Smooth muscle cell (in vitro differentiated cells): Measurements from ENCODE around the gene OR9A4. TPM values are rescaled to one million over a fixed set of nuclear protein-coding genes. Genes with fewer than 3 reads are reported as not detected.

Source experiments
- DNase-seq: peaks from one replicate; lab custom pipeline; 2025; ENCODE audit not compliant: unreplicated experiment; lab: John Stamatoyannopoulos, UW
- H2AFZ ChIP-seq: fragments of 200-600 bp; sonication (generic); 2 replicates; pipeline ENCODE4 v1.6.0; 2016; ENCODE audit warnings: antibody characterized with exemption, low read depth, mild to moderate bottlenecking
- H3F3A ChIP-seq: fragments of 200-600 bp; sonication (generic); 2 replicates; pipeline ENCODE4 v1.6.0; 2017; ENCODE audit warnings: antibody characterized with exemption, low read depth
- H3K27ac ChIP-seq: fragments of 200-600 bp; sonication (generic); 2 replicates; pipeline ENCODE4 v1.5.1; 2016; ENCODE audit warnings: low read depth, mild to moderate bottlenecking
- H3K27me3 ChIP-seq: fragments of 200-600 bp; sonication (generic); 2 replicates; pipeline ENCODE4 v1.6.1; 2016; ENCODE audit warnings: low read depth, mild to moderate bottlenecking
- H3K36me3 ChIP-seq: fragments of 200-600 bp; sonication (generic); 2 replicates; pipeline ENCODE4 v1.5.1; 2016; ENCODE audit warnings: low read depth
- H3K4me1 ChIP-seq: fragments of 200-600 bp; sonication (generic); 2 replicates; pipeline ENCODE4 v1.5.1; 2016; ENCODE audit warnings: low read depth
- H3K4me2 ChIP-seq: fragments of 200-600 bp; sonication (generic); 2 replicates; pipeline ENCODE4 v1.6.0; 2016; ENCODE audit warnings: mild to moderate bottlenecking
- H3K4me3 ChIP-seq: fragments of 200-600 bp; sonication (generic); 2 replicates; pipeline ENCODE4 v1.5.1; 2016; ENCODE audit warnings: mild to moderate bottlenecking
- H3K79me2 ChIP-seq: fragments of 200-600 bp; sonication (generic); 2 replicates; pipeline ENCODE4 v1.6.0; 2016; ENCODE audit warnings: low read depth, mild to moderate bottlenecking
- H3K9ac ChIP-seq: fragments of 200-600 bp; sonication (generic); 2 replicates; pipeline ENCODE4 v1.6.0; 2016; ENCODE audit warnings: low read depth
- H3K9me3 ChIP-seq: fragments of 200-600 bp; sonication (generic); replicated peaks from 2 replicates; pipeline ENCODE4 v1.5.1; 2016; ENCODE audit warnings: low read depth
- H4K20me1 ChIP-seq: fragments of 200-600 bp; sonication (generic); 2 replicates; pipeline ENCODE4 v1.6.0; 2016; ENCODE audit warnings: low read depth
- WGBS: methylation state at CpG from one replicate; pipeline ENCODE4 v1.1.7; 2016; ENCODE audit warnings: low lambda C conversion rate; 5-methylcytosine and 5-hydroxymethylcytosine counted together
- polyA plus RNA-seq: library from polyadenylated mRNA; unstranded; fragments of >200 nt; fragmentation: Nextera tagmentation; extraction: Ambion mirVana; gene quantifications from 2 replicates; pipeline ENCODE4 v1.2.1, GENCODE V29; 2016
- total RNA-seq: library from RNA; depleted of rRNA; stranded (reverse); fragments of >200 nt; gene quantifications from 2 replicates; pipeline ENCODE4 v1.2.3, GENCODE V29; 2014
- TF ChIP-seq, protein P1 (sequence below): fragments of 200-600 bp; sonication (generic); IDR thresholded peaks from 2 replicates; pipeline ENCODE4 v1.5.1; 2017; ENCODE audit warnings: borderline replicate concordance, mild to moderate bottlenecking, antibody characterized with exemption; ENCODE audit not compliant: insufficient read depth, poor library complexity, severe bottlenecking

Gene OR9A4
- total and polyA plus RNA-seq, 2 experiments from 2014 or later = not detected

DNA sequence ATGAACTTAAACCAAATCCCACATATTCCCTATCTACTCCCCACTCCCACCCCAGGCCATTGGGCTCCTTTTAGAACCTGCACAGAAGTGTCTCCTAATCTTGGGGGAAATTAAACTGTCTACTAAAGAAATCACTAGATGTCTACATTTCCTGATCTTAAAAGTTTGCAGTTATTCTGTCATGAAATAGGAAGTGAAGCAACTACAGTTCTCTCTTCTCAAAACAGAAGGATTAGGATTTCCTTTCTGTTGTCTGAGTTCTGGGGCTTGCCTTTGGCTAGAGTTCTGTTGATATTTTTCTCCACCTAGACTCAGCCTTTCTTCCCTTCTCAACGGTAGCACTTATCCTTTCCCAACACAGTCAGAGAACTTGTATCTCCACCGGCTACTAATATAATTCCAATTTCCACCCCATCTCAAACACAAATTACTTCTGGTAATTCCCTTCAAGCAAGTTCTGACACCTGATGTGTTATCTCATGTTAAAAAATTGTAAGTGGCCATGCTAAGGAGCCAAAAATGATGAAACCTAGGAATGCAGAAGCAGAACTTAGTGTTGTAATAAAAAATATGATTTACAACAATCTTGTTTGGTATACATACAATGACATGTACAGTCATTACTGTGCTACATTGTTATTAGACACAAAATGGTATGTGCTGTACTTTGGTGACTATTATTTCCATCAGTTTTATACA lies 12.1 kb downstream of the OR9A4 start:
- WGBS = 88% methylated on average over 2 of the region's 2 CpGs
- H3F3A ChIP-seq = no peaks in the 10 kb centered on the region
- H3K4me2 ChIP-seq = no peak overlapping the region
- H3K9me3 ChIP-seq = no peaks in the 10 kb centered on the region
- no peaks in the 10 kb centered on the region for H3K36me3 ChIP-seq
- H2AFZ ChIP-seq = no peak overlapping the region
- TF ChIP-seq, protein P1, sequence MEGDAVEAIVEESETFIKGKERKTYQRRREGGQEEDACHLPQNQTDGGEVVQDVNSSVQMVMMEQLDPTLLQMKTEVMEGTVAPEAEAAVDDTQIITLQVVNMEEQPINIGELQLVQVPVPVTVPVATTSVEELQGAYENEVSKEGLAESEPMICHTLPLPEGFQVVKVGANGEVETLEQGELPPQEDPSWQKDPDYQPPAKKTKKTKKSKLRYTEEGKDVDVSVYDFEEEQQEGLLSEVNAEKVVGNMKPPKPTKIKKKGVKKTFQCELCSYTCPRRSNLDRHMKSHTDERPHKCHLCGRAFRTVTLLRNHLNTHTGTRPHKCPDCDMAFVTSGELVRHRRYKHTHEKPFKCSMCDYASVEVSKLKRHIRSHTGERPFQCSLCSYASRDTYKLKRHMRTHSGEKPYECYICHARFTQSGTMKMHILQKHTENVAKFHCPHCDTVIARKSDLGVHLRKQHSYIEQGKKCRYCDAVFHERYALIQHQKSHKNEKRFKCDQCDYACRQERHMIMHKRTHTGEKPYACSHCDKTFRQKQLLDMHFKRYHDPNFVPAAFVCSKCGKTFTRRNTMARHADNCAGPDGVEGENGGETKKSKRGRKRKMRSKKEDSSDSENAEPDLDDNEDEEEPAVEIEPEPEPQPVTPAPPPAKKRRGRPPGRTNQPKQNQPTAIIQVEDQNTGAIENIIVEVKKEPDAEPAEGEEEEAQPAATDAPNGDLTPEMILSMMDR = no peak
- H3K27ac ChIP-seq = no peak overlapping the region
- no peaks in the 10 kb centered on the region for H3K27me3 ChIP-seq
- DNase-seq = no peak
- H4K20me1 ChIP-seq = no peaks in the 10 kb centered on the region
- H3K79me2 ChIP-seq = no peaks in the 10 kb centered on the region
- H3K9ac ChIP-seq = no peak overlapping the region
- no peak overlapping the region for H3K4me3 ChIP-seq
- no peaks in the 10 kb centered on the region for H3K4me1 ChIP-seq

DNA sequence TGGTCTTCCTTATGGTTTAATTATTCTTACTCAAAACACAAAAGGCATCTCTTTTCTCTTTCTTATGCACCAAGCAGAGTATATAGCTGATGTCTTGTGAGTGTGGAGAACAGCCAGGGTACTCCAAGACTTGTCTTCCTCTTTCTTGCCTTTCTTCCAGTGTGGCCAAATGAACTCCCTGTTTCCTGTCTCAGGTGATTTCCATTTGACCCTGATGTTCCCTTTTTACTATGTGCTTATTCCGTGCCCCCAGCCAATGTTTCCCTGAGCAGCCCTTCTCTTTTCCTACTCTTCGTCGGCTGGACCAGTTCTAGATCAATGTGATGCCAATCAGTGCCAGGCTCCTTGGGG lies 12.6 kb downstream of the OR9A4 start:
- TF ChIP-seq, protein P1 = no peak
- WGBS = 89% methylated on average over 3 of the region's 3 CpGs
- Histone ChIP-seq H3K9ac (no peak overlapping the region), H3K9me3 (no peaks in the 10 kb centered on the region), H2AFZ (no peak overlapping the region), H3K27me3 (no peaks in the 10 kb centered on the region), H3K4me1 (no peaks in the 10 kb centered on the region), H3K36me3 (no peaks in the 10 kb centered on the region), H3K79me2 (no peaks in the 10 kb centered on the region), H4K20me1 (no peaks in the 10 kb centered on the region), H3K4me2 (no peak overlapping the region), H3K27ac (no peak overlapping the region), H3K4me3 (no peak overlapping the region), H3F3A (no peaks in the 10 kb centered on the region)
- DNase-seq = no peak

DNA sequence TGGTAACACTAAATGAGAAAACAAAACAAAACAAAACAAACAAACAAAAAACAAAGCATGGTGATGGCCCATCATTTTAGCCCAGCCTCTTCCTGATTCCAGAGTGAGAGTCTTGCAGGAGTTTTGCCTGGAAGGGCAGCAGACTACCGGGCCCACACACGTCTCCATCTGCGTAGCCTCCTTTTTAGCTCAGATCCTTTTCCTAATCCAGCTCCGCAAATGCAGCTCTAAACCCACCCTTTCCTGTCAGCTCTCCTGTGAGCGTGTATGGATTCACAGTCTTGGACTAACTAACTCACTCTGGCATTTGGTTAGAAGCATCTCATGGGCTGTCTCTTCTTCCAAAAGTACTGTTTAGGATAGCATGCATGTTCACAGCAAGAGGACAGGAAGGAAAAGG lies 14.0 kb downstream of the OR9A4 start:
- no peaks in the 10 kb centered on the region for H3K9me3 ChIP-seq
- no peaks in the 10 kb centered on the region for H4K20me1 ChIP-seq
- H3K79me2 ChIP-seq = no peaks in the 10 kb centered on the region
- H3F3A ChIP-seq = no peaks in the 10 kb centered on the region
- H3K27ac ChIP-seq = no peak overlapping the region
- TF ChIP-seq, protein P1 = no peak
- no peak for DNase-seq
- WGBS = 80% methylated on average over 5 of the region's 5 CpGs
- no peaks in the 10 kb centered on the region for H3K4me1 ChIP-seq
- no peaks in the 10 kb centered on the region for H3K27me3 ChIP-seq
- no peak overlapping the region for H2AFZ ChIP-seq
- H3K9ac ChIP-seq = no peak overlapping the region
- H3K36me3 ChIP-seq = no peaks in the 10 kb centered on the region
- H3K4me3 ChIP-seq = no peak overlapping the region
- no peak overlapping the region for H3K4me2 ChIP-seq

DNA sequence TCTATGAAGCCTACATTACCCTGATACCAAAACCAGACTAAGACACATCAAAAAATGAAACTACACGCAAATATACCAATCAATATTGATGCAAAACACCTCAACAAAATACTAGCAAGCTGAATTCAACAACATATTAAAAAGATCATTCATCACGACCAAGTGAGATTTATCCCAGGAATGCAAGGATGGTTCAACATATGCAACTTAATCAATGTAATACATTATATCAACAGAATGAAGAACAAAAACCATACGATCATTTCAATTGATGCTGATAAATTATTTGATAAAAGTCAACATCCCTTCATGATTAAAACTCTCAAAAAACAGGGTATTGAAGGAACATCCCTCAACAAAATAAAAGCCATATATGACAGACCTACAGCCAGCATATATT lies 24.9 kb downstream of the OR9A4 start:
- H3K27me3 ChIP-seq = no peaks in the 10 kb centered on the region
- H3K9me3 ChIP-seq = peaks cover 6% of the 10 kb centered on the region
- H3K4me3 ChIP-seq = no peak overlapping the region
- H3K79me2 ChIP-seq = no peaks in the 10 kb centered on the region
- H3K4me1 ChIP-seq = no peaks in the 10 kb centered on the region
- no peak overlapping the region for H3K27ac ChIP-seq
- H3K36me3 ChIP-seq = no peaks in the 10 kb centered on the region
- H3K9ac ChIP-seq = no peak overlapping the region
- H2AFZ ChIP-seq = no peak overlapping the region
- no peaks in the 10 kb centered on the region for H4K20me1 ChIP-seq
- TF ChIP-seq, protein P1 = no peak
- H3K4me2 ChIP-seq = no peak overlapping the region
- DNase-seq = no peak
- 83% methylated on average over 3 of the region's 3 CpGs for WGBS
- H3F3A ChIP-seq = no peaks in the 10 kb centered on the region
